Suprapubic skin (tissue), 4 donors: Measurements from ENCODE around the gene FMNL2.
A peak's percentile ranks its signal among the peaks of the same experiment; 100 is the strongest.

Experiments
- EP300 ChIP-seq: sonication (generic); formaldehyde crosslinking; IDR thresholded peaks from one replicate; pipeline ENCODE4 v1.6.1; 2017; ENCODE audit warnings: antibody characterized with exemption
- POLR2A ChIP-seq, 2 donors: fragments of 450-650 bp; IDR thresholded peaks; one replicate each; pipeline ENCODE4 v1.6.1; 2017; ENCODE audit warnings: antibody characterized with exemption in 2 of 2, mild to moderate bottlenecking in 2 of 2, moderate library complexity in 2 of 2
- POLR2AphosphoS5 ChIP-seq, 3 donors: sonication (generic); formaldehyde crosslinking; IDR thresholded peaks; one replicate each; pipeline ENCODE4 v1.6.1; 2017; ENCODE audit warnings: antibody characterized with exemption in 3 of 3
- TF ChIP-seq, protein P1 (sequence below), 2 donors: fragments of 200-600 bp in 1 of 2; fragments of 450-650 bp in 1 of 2; sonication (generic) in 1 of 2; IDR thresholded peaks; one replicate each; pipeline ENCODE4 v1.5.1; 2016 to 2019; ENCODE audit warnings: antibody characterized with exemption in 2 of 2, mild to moderate bottlenecking in 1 of 2, moderate library complexity in 1 of 2

DNA sequence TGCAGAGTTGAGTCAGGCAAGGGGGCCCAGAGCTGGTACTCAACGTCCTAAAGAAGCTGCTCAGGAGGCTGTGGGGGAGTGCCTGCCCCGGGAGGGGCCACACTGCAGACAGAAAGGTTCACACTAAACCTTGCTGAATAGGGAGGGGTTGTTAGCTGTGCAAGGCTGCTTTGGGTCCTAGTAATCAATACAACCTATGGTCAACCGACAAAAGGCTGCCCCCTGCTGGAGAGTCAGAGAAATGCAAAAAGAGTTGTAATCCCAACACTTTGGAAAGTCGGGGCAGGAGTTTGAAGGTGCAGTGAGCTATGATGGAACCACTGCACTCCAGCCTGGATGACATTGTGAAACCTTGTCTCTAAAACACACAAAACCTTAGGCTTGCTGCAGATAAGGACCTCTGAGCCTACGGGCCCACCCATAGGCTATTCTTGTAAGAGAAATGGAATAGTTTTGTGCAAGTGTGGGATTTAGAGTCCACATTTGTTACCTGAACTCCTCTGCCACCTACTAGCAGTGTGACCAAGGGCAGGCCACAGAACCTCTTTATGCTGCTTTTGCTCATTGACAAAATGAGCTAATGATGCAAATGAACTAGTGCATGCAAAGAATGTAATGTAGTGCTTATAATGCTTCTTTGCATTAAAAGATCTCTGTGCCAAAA, 300.8 kb downstream of the FMNL2 start:
- TF ChIP-seq POLR2A (IDR thresholded peaks at IDR 0.05) = no peak
- TF ChIP-seq, protein P1, sequence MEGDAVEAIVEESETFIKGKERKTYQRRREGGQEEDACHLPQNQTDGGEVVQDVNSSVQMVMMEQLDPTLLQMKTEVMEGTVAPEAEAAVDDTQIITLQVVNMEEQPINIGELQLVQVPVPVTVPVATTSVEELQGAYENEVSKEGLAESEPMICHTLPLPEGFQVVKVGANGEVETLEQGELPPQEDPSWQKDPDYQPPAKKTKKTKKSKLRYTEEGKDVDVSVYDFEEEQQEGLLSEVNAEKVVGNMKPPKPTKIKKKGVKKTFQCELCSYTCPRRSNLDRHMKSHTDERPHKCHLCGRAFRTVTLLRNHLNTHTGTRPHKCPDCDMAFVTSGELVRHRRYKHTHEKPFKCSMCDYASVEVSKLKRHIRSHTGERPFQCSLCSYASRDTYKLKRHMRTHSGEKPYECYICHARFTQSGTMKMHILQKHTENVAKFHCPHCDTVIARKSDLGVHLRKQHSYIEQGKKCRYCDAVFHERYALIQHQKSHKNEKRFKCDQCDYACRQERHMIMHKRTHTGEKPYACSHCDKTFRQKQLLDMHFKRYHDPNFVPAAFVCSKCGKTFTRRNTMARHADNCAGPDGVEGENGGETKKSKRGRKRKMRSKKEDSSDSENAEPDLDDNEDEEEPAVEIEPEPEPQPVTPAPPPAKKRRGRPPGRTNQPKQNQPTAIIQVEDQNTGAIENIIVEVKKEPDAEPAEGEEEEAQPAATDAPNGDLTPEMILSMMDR (IDR thresholded peaks at IDR 0.05) = peak; percentile 60 to 74
- TF ChIP-seq POLR2AphosphoS5 (IDR thresholded peaks at IDR 0.05) = no peak
- no peak for TF ChIP-seq EP300
